GM19035 (cell line): ENCODE measurements around the gene PRRG4.
A peak's percentile ranks its signal among the peaks of the same experiment; 100 is the strongest.
"Not testable (repeated sequence)": the region's sequence is repeated elsewhere in the genome, so short reads cannot be mapped to it uniquely, and the experiment has no call there.

Experiments used
- ATAC-seq: cut with Tn5 transposase; IDR thresholded peaks from one replicate; pipeline ENCODE4 v1.9.1; 2021; ENCODE audit not compliant: unreplicated experiment

PRRG4 gene

DNA sequence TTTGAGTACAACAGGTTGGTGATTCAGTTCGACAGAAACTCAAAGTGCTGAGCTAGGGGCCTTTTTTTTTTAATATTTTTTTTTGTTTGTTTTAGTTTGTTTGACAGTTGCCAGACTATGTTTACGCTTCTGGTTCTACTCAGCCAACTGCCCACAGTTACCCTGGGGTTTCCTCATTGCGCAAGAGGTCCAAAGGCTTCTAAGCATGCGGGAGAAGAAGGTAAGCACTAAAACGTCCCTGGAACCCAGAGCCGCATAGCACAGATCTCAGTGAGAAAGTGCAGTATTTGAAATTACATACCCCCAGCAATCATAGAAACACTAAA is 649 bp downstream of the PRRG4 start:
- ATAC-seq: peak; percentile 14

DNA sequence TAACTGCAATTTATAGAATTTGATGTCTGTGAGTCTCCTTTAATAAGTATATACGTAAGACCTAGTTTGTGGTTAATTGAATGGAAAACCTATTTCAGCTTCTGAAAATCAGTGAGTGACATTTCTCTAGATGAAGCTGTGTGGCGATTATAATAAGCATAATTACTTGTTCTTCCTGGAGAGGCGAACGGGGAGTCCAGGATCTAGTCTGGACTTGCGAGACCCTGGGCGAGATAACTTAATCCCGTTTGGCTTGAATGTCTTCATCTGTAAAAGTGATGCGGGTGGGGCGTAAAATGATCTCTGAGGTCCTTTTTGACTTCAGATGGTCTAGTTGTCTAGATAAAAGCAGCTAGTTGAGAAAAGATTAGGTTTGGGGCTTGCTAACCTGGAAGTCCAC is 1.1 kb downstream of the PRRG4 start:
- no peak for ATAC-seq

DNA sequence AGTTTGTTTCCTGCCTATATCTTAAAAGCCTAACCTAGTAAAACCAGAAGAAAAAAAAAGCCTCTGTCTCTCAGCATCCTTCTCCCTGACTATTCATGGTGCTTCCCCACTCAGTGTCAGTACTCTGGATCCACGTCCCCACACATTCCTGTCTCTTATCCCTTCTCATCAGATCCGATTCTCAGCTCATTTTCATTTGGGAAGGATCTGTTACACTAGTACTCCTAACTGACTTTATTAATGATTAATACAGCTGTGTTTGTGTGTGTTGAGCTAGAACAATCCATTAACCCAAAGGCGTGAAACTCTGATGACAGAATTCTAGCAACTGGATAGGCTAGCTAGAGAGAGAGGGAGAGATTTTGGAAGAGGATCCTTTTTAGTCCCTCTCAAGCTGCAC is 1.5 kb downstream of the PRRG4 start:
- ATAC-seq: no peak

DNA sequence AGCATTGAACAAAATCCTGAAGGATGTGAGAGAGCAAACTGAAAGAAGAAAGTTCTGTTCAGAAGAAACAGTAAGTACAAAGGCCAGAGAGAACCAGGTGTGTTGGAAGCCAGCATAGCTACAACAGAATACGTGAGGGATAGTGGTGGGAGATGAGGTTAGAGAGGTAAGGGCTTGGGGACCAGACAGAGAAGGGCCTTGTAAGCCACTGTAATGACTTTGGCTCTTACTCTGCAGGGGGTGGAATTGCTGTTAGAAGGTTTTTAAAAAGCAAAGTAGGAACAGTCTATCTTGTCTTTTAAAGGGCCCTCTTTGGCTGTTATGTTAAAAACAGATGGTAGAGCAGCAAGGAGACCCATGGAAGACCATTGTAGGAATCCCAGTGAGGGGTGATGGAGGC is 4.2 kb downstream of the PRRG4 start:
- no peak for ATAC-seq

DNA sequence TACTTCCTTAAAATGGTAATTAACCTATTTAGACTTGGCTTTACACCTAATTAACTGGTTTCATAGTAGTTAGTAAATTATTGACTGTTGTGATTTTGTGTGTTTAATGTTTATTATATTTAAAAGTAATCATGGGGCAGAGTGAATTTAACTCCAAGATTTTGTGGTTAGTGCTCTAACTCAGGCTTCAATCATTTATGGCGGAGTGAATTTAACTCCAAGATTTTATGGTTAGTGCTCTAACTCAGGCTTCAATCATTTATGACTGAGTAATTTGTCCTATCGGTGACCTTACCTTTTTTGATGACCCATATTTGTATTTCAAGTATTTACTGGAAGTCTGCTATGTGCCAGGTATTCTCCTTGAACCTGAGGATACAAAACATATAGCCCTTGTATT is 7.2 kb downstream of the PRRG4 start:
- ATAC-seq: no peak

DNA sequence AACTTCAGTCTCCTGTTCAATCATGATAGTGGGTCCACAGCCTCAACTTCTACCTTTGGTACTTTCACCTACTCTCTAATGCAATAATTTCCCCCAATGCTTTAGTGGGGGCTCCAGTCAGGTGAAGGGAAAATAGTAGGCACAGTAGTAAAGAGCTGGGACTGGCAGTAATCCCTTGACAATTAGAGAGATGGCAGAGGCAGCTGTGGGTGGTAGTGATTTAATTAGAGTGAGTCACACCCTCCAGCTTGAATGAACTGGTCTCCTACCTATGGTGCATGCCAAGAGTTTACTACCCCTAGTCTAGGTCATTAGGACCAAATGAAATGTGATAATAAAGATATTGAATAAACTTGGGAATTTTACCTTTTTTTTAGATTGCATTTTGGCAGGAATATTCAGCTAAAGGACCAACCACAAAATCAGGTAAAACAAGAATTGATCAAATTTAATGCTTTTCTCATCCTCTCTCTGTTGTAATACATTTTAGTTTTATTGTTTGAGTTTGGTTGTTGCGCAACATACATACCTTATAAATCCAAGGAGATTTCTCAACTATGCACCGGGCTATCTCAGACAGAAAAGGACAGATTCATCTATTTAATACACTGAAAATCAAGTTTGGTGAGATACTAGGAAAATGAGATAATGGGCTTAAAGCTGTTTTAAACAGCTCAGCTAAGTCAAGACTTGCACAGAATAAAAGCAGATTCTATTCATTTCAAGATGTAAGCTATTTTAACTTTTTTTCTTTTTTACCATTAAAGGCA is 9.0 kb downstream of the PRRG4 start:
- ATAC-seq: no peak

DNA sequence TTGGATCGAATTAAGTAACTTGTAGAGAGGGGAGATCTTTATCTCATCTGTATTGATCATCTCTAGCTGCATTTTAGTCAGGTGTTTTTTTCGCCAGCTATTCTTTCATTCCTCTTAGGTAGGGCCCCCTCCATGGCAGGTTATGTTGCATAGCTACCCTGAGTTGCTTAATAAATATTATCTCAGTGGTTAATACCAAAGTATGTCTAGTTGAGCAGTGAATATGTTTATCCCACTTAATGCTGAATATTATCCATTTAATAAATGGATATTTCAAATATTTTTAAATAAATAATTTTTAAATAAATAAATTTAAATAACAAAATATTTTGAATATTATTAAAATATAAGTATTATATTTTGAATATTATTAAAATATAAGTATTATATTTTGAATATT is 9.6 kb downstream of the PRRG4 start:
- ATAC-seq: no peak

DNA sequence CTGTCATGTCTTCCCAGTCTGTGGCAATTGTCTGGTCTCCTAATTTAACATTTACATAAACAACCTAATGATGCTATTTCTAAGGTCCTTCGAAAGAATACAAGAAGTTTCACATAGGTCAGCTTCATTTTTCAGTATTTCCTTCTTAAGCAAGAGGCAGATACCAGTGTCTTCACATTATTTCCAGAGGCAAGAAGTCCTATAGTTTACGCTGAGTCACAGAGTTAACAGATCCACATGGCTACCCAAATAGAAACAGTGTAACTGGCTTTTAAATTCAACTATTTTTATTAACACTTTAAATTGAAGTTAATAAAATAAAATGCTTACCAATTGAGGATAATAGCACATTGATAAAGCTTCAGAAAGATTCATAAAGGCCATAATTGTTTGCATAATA is 10.9 kb downstream of the PRRG4 start:
- ATAC-seq: no peak

DNA sequence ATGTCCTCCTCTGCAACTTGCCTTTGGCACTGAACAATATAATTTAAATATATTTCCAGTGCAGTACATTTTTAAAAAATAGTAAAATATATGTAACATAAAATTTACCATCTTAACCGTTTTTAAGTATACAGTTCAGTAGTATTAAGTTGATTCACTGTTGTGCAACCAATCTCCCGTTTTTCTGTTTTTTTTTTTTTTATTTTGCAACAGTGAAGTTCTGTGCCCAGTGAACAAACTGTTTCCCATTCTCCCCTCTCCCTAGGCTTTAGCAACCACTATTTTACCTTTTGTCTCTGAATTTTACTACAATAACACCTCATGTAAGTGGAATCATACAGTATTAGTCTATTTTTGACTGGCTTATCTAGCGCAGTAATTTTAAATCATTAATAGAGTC is 13.8 kb downstream of the PRRG4 start:
- ATAC-seq: no peak

DNA sequence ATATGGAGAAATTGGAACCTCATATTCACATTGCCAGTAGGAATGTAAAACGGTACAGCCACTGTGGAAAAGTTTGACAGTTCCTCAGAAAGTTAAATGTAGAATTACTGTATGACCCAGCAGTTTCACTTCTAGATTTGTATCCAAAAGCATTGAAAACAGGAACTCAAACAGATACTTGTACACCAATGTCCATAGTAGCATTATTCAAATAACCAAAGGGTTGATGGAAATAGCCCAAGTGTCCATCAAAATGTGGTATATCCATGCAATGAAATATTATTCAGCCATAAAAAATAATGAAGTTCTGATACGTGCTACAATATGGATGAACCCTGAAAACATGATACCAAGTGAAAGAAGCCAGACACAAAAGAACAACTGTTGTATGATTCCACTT is 17.8 kb downstream of the PRRG4 start:
- no peak for ATAC-seq

DNA sequence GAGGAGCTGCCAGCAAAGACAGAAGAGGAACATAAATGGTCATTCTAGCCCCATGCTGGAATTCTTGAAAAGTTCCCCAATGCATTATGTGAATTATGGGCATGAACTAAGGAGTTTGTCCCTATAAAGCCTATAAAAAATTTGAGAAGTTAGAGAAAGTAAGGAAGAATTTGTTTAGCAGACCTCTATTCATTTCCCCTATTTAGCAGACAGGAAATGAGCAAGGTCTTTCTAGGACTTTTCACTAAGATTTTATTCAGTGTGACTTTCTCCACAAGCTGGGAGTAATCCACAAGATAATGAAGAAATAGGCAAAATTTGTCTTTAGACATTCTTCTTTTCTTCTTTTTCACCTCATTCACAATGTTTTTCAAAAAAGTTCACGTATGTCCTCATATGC is 20.0 kb downstream of the PRRG4 start:
- ATAC-seq: no peak

DNA sequence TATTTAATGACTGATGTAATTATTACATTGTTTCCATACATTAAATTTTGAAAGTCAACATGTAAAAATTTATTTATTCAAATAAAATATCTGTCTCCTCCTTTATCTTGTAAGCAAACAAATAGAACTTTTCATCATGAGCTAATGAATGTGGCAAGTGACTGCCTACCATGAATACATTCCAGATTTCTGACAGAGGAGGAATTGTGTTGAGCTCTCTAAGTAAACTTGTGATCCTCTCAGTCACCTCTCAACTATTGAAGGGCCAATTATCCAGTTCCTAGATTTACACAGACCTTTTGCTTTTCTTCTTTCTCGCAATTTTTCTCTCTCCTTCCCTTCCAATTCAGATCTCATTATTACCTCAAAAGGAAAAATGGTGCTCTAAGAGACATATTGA is 21.5 kb downstream of the PRRG4 start:
- no peak for ATAC-seq

DNA sequence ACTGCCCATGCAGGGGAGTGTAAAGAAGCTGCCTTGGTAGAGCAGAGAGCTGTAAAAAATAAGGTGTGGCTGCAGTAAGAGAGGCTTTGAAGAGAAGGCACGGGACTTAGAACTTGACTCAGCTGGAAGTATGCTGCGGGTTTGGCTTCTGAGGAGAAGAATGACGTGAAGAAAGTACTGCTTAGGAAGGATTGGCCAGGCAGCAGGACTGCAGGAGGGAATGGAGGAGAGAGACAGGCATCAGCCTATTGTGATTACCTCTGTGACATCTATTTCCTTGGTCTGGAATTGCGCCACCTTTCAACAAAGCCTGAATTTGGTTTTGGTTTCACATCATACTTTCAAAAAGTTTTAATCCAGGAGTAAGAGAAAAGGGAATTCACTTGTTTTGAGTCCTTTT is 22.5 kb downstream of the PRRG4 start:
- ATAC-seq: no peak

DNA sequence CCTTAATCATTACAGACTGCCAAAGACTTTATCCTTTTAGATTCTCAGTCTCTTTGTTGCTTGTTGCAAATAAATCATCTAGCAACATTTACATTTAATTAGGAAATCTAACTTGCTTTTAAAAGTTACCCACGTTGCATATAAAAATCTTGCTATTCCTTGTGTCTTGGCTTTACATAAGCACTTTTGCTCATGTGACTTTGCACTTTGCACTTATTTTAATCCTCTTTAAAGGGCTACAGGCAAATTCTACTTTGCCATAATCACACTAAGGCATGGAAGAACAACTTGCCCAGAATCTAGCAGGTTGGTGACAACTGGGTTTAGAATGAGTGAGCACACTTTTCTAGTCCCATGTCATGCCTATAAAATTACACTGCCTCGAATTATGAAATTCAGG is 25.9 kb downstream of the PRRG4 start:
- ATAC-seq: no peak

DNA sequence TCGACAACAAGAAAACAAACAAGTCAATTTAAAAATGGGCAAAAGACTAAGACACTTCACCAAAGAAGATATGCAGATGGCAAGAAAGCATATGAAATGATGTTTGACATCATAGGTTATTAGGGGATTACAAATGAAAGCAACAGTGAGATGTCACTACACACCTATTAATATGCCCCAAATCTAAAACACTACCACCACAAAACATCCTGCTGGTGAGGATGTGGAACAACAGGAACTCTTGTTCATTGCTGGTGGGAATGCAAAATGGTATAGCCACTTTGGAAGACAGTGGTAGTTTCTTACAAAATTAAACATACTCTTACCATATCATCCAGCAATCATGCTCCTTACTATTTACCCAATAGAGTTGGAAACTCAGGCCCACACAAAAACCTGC is 29.0 kb downstream of the PRRG4 start:
- ATAC-seq: no peak

DNA sequence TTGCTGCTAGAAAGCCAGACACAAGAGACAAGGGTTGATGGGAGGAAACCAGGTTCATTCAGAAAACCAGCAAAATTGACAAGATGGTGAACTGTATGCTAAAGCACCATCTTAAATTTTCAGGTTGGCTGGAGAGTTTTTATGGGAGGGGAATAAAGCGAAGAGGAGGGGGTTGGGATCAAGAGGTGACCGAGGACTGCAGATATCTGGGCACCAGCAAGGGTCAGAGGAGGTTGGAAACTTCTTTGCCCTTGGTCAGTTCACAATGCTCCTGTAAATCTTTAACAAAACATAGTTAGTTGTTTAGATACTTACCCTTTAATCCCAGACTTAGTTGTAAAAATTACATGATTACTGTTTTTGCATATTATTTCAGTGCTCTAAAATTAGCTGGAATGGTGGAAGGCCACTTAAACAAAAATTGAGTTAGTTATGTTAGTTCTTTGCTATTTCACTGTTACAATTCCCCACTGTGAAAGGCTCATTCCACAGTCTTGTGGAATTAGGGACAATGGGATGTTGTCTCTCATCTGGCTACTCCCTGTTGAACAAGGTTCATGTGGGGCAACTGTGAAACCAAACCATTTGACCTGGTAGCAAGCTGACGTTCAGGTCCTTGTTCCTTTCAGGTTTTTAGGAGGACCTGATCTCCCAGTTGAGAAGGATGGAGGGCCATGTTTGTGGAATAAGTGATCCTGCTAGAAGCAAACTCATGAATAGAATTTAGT is 32.3 kb downstream of the PRRG4 start:
- ATAC-seq: no peak

DNA sequence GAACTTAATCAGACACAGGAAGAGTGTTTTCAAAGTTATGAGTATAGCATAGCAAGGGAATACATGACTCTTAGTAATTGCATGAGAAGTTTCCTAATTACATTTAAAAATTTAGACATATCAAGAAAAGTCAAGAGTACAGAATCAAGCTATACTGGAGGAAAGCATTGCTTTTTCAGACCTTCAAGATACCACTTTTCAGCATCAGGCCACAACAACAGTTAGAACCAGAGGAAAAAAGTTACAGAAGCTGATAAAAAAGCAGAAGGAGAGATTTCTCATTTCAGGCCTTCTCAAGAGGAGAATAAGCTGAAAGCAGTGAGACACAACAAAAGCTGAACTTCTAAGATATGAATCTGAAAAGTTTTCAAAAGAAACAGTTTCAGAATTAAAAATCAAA is 34.8 kb downstream of the PRRG4 start:
- no peak for ATAC-seq

DNA sequence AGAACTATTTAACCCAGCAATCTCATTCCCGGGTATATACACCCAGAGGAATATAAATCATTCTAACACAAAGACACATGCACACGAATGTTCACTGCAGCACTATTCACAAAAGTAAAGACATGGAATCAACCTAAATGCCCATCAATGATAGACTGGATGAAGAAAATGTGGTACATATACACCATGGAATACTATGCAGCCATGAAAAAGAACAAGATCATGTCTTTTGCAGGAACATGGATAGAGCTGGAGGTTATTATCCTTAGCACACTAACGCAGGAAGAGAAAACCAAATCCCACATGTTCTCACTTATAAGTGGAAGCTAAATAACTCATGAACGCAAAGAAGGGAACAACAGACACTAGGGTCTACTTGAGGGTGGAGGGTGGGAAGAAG is 39.0 kb downstream of the PRRG4 start:
- not testable (repeated sequence) for ATAC-seq

DNA sequence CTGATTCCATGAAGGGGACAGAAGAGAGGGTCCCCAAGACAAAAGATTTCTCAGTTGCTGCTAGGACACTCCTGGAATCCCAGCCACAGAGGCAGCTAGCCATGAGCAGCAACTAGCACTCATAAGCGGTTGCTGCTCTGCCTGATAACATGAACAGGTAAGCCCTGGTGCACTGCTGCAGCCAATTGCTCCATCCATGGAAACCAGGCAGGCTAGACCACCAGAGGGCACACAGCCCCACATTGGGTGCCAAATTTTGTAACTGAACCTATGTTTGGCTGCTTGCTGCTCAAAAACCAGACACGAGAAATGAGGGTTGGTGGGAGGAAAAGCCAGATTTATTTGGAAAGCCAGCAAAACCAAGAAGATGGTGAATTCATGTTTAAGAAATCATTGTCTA is 40.9 kb downstream of the PRRG4 start:
- no peak for ATAC-seq

DNA sequence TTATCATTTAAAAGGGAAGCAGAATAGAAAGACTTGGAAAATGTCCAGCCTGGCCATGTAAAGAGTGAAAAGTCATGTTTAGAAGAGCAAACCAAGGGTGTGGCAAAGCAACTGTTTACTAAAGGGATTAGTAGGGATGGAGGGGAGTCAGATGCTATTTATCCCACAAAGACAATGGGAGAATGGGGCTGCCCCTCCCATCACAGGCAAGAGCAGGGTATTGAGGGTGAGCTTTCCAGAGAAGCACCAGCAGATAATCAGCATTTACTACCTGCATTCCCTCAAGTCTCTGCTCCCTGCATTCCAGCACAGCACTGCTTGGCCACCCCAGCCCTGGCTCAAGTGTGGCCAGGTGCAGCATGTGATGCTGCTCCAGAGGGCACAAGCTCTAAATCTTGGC is 44.4 kb downstream of the PRRG4 start:
- no peak for ATAC-seq

DNA sequence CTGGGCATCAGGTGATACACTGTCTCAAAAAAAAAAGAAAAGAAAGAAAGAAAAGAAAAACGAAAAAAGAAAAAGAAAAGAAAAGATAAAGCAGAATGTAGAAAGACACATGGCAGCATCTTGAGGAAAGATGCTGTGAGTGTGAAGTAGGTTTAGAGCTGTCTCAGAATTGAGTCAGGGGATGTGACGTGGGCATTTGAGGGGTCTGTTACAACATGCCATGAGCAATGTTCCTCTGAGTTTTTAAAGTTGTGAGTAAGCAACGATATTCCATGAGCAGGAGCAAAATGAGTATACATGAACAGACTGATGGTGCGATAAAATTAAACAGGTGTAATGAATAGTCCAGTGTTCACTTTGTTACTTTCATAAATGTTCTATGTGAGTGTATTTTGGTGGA is 51.6 kb downstream of the PRRG4 start:
- no peak for ATAC-seq

DNA sequence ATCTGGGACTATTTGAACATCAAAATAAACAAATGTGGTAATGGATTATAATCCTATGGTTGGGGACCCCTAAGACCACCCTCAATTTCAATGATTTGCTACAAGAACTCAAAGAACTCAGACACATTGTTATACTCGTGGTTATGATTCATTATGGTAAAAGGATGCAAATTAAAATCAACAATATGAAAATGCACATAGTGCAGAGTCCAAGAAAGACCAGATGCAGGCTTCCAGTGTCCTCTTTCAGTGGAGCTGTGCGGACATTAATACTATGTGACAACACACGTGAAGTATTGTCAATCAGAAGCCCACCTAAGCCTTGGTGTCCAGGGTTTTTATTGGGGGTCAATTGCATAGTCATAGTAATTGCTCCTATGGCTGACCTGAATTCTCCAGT is 53.7 kb downstream of the PRRG4 start:
- no peak for ATAC-seq

DNA sequence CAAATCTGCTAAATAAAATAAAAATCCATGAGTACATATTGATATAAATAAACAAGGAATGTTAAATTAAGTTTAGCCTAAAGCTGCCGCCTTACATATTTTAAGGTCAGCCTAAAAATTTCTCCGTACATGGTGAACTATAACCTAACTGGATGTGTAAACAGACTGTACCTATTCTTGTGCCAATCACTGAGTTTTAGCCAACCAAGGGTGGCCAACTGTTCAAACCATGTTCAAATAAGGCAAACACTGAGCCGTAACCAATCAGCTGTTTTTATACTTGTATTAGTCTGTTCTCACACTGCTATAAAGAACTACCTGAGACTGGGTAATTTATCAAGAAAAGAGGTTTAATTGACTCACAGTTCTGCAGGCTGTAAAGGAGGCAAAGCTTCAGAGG is 54.3 kb downstream of the PRRG4 start:
- no peak for ATAC-seq
